Measurements from ENCODE around the gene TTYH2. TPM values are rescaled to one million over a fixed set of nuclear protein-coding genes. Genes with fewer than 3 reads are reported as not detected.
A peak's percentile ranks its signal among the peaks of the same experiment; 100 is the strongest.

Gene TTYH2
- total RNA-seq, 1 donor from 2014 or later: 1.2 TPM

GRCh38 chr17:74234486-74234885 is 21.1 kb downstream of the TTYH2 start:
- no peak for DNase-seq (ENCODE audit: low spot score)

GRCh38 chr17:74235040-74235581 is 21.7 kb downstream of the TTYH2 start:
- DNase-seq (ENCODE audit: low spot score): peak; percentile 50

- DNase-seq (ENCODE audit: low spot score): no peak
Measured at GRCh38 chr17:74235911-74236371, 22.6 kb downstream of the TTYH2 start.

- DNase-seq (ENCODE audit: low spot score): no peak
Measured at GRCh38 chr17:74237321-74237720, 23.9 kb downstream of the TTYH2 start.

GRCh38 chr17:74239172-74239571 is 25.8 kb downstream of the TTYH2 start:
- no peak for DNase-seq (ENCODE audit: low spot score)

GRCh38 chr17:74240618-74241205 is 27.3 kb downstream of the TTYH2 start:
- DNase-seq (ENCODE audit: low spot score): peak; percentile 96

- DNase-seq (ENCODE audit: low spot score): peak; percentile 46
Measured at GRCh38 chr17:74241431-74241830, 28.1 kb downstream of the TTYH2 start.

- peak; percentile 52 for DNase-seq (ENCODE audit: low spot score)
Measured at GRCh38 chr17:74241847-74242246, 28.5 kb downstream of the TTYH2 start.

GRCh38 chr17:74243013-74243755 is 29.8 kb downstream of the TTYH2 start:
- no peak for DNase-seq (ENCODE audit: low spot score)

- no peak for DNase-seq (ENCODE audit: low spot score)
Measured at GRCh38 chr17:74244128-74244527, 30.8 kb downstream of the TTYH2 start.

GRCh38 chr17:74244548-74244947 is 31.2 kb downstream of the TTYH2 start:
- peak; percentile 43 for DNase-seq (ENCODE audit: low spot score)

- DNase-seq (ENCODE audit: low spot score): peak; percentile 94
Measured at GRCh38 chr17:74245145-74245831, 31.9 kb downstream of the TTYH2 start.

GRCh38 chr17:74245871-74246270 is 32.5 kb downstream of the TTYH2 start:
- DNase-seq (ENCODE audit: low spot score): no peak

- peak; percentile 44 for DNase-seq (ENCODE audit: low spot score)
Measured at GRCh38 chr17:74249590-74250270, 36.4 kb downstream of the TTYH2 start.

GRCh38 chr17:74250324-74250995 is 37.1 kb downstream of the TTYH2 start:
- no peak for DNase-seq (ENCODE audit: low spot score)

- DNase-seq (ENCODE audit: low spot score): no peak
Measured at GRCh38 chr17:74251051-74251450, 37.7 kb downstream of the TTYH2 start.

GRCh38 chr17:74251569-74251968 is 38.2 kb downstream of the TTYH2 start:
- DNase-seq (ENCODE audit: low spot score): no peak

GRCh38 chr17:74252211-74252610 is 38.8 kb downstream of the TTYH2 start:
- DNase-seq (ENCODE audit: low spot score): no peak

- no peak for DNase-seq (ENCODE audit: low spot score)
Measured at GRCh38 chr17:74253036-74253435, 39.7 kb downstream of the TTYH2 start.

- DNase-seq (ENCODE audit: low spot score): no peak
Measured at GRCh38 chr17:74257311-74257710, 43.9 kb downstream of the TTYH2 start.

All from umbilical cord (tissue), 2 donors.